ENCODE results near the gene FUCA1. TPM values are rescaled to one million over a fixed set of nuclear protein-coding genes. Genes with fewer than 3 reads are reported as not detected.
A peak's percentile ranks its signal among the peaks of the same experiment; 100 is the strongest.

The FUCA1 gene
- total and polyA plus RNA-seq, 2 of the 4 experiments (the other 2 are of a cell fraction), result 2.9 to 3.5 TPM

GRCh38 chr1:23796466-23797271 is 71.4 kb downstream of the FUCA1 start:
- BruUV-seq (replicated peaks), result no TSS peak
- H3K4ac ChIP-seq (ENCODE audit: low read depth, low read length), result no peak overlapping the region
- no peak overlapping the region for H2AFZ ChIP-seq (replicated peaks; ENCODE audit: low read length, poor library complexity)
- no peak overlapping the region for H3K9ac ChIP-seq (ENCODE audit: low read depth, low read length)
- H4K5ac ChIP-seq (ENCODE audit: low read depth, low read length), result no peak overlapping the region
- 98% methylated on average over 6 of the region's 17 CpGs; no CpG with 5 or more reads in 1 of the 2 experiments for WGBS, 2 experiments (ENCODE audit: extremely low coverage in 2 of 2, insufficient read length in 1 of 2)
- peaks cover 28% of the 10 kb centered on the region for H3K36me3 ChIP-seq (ENCODE audit: control insufficient read depth, insufficient read depth, low read length)
- H2AK5ac ChIP-seq (ENCODE audit: low read depth, low read length), result no peak overlapping the region
- H4K20me1 ChIP-seq (ENCODE audit: insufficient read depth, low read length), result peaks cover 10% of the 10 kb centered on the region; the same call in 1 of the 2 replicates
- no peak for DNase-seq
- H3K27me3 ChIP-seq (ENCODE audit: control insufficient read depth, insufficient read depth, low read length), result no peaks in the 10 kb centered on the region
- H2BK120ac ChIP-seq (ENCODE audit: low read depth, low read length), result no peak overlapping the region
- H3K23ac ChIP-seq (ENCODE audit: low read depth, low read length), result no peak overlapping the region
- POLR2A ChIA-PET (ENCODE audit: unreplicated experiment), result no interaction called here
- TF ChIP-seq POLR2A (IDR thresholded peaks at IDR 0.05; ENCODE audit: low read depth, low read length), result no peak
- TF ChIP-seq NFE2L2 (IDR thresholded peaks at IDR 0.05; ENCODE audit: low read depth, low read length), result no peak
- no peak for TF ChIP-seq MAFK (IDR thresholded peaks at IDR 0.05; ENCODE audit: low read depth, low read length)
- no peak for TF ChIP-seq RFX5 (IDR thresholded peaks at IDR 0.05; ENCODE audit: low read depth, low read length)
- no peak for TF ChIP-seq FOS (IDR thresholded peaks at IDR 0.05; ENCODE audit: low read depth, low read length)
- no peak for TF ChIP-seq CEBPB (IDR thresholded peaks at IDR 0.05; ENCODE audit: low read depth, low read length)
- TF ChIP-seq RCOR1 (IDR thresholded peaks at IDR 0.05; ENCODE audit: insufficient replicate concordance, low read length), result no peak
- no peak for TF ChIP-seq BHLHE40 (IDR thresholded peaks at IDR 0.05; ENCODE audit: low read depth, low read length)
- TF ChIP-seq RAD21 (IDR thresholded peaks at IDR 0.05; ENCODE audit: low read length), result no peak
- TF ChIP-seq USF2 (IDR thresholded peaks at IDR 0.05; ENCODE audit: low read depth, low read length), result no peak
- TF ChIP-seq SMC3 (IDR thresholded peaks at IDR 0.05; ENCODE audit: low read depth, low read length), result no peak
- TF ChIP-seq ELK1 (IDR thresholded peaks at IDR 0.05; ENCODE audit: borderline replicate concordance, low read depth, low read length), result no peak
- TF ChIP-seq MXI1 (IDR thresholded peaks at IDR 0.05; ENCODE audit: borderline replicate concordance, low read depth, low read length), result no peak
- H3K9me1 ChIP-seq (ENCODE audit: insufficient read depth, low read length), result peaks cover 9% of the 10 kb centered on the region
- H3K9me3 ChIP-seq (ENCODE audit: control insufficient read depth, insufficient read depth, low read length), result no peaks in the 10 kb centered on the region
- no peak overlapping the region for H3K56ac ChIP-seq (ENCODE audit: extremely low read depth, insufficient read depth, low read length)
- H2AK9ac ChIP-seq (replicated peaks; ENCODE audit: low read depth, low read length, poor library complexity), result peak overlapping the region; percentile 65
- H3K4me2 ChIP-seq (ENCODE audit: low read depth, low read length), result no peak overlapping the region
- no peak overlapping the region for H2BK20ac ChIP-seq (ENCODE audit: low read depth, low read length)
- CTCF ChIA-PET, result no interaction called here
- no peak overlapping the region for H4K8ac ChIP-seq (ENCODE audit: low read depth in 2 of 2, low read length in 2 of 2)
- H2BK5ac ChIP-seq (ENCODE audit: low read depth, low read length, poor library complexity, severe bottlenecking), result no peak overlapping the region
- intact Hi-C loops (cut with micrococcal nuclease), result no loop called here
- dilution Hi-C loops (cut with HindIII; ENCODE audit: low sequenced_read_pairs, unreplicated experiment), result no loop called here
- H3K27ac ChIP-seq (ENCODE audit: insufficient read depth, low read length), result no peak overlapping the region
- H3K14ac ChIP-seq (replicated peaks; ENCODE audit: low read depth, low read length), result no peak overlapping the region
- H3K4me3 ChIP-seq (ENCODE audit: insufficient read depth, low read depth, low read length), result no peak overlapping the region
- in situ Hi-C loops (cut with MboI; ENCODE audit: low sequenced_read_pairs), result no loop called here
- H3K18ac ChIP-seq (ENCODE audit: low read depth, low read length), result no peak overlapping the region
- peaks cover 18 to 57% of the 10 kb centered on the region in 2 experiments for H3K79me1 ChIP-seq (ENCODE audit: low read depth in 1 of 2, low read length in 2 of 2)
- peaks cover 12% of the 10 kb centered on the region for H3K4me1 ChIP-seq (ENCODE audit: control insufficient read depth, insufficient read depth, low read length)
- H2BK15ac ChIP-seq (ENCODE audit: low read depth, low read length), result no peak overlapping the region
- no peak for ATAC-seq (ENCODE audit: low read depth)
- H4K91ac ChIP-seq (ENCODE audit: insufficient read depth, low read depth, low read length), result no peak overlapping the region
